Suprapubic skin (tissue), 3 donors: ENCODE data around the gene GIPC1.

Experiments used
- CTCF ChIP-seq, 2 donors: fragments of 200-600 bp in 1 of 2; fragments of 450-650 bp in 1 of 2; sonication (generic) in 1 of 2; IDR thresholded peaks; one replicate each; pipeline ENCODE4 v1.5.1; 2016 to 2019; ENCODE audit warnings: antibody characterized with exemption in 2 of 2, mild to moderate bottlenecking in 1 of 2, moderate library complexity in 1 of 2
- EP300 ChIP-seq: sonication (generic); formaldehyde crosslinking; IDR thresholded peaks from one replicate; pipeline ENCODE4 v1.6.1; 2017; ENCODE audit warnings: antibody characterized with exemption
- POLR2A ChIP-seq, 2 donors: fragments of 450-650 bp; IDR thresholded peaks; one replicate each; pipeline ENCODE4 v1.6.1; 2017; ENCODE audit warnings: antibody characterized with exemption in 2 of 2, mild to moderate bottlenecking in 2 of 2, moderate library complexity in 2 of 2

GRCh38 chr19:14434543-14435319 is 61.2 kb downstream of the GIPC1 start:
- TF ChIP-seq CTCF (IDR thresholded peaks at IDR 0.05) (no peak), POLR2A (IDR thresholded peaks at IDR 0.05) (no peak), EP300 (no peak)
